Measurements from ENCODE around the gene SLC2A5.

DNA sequence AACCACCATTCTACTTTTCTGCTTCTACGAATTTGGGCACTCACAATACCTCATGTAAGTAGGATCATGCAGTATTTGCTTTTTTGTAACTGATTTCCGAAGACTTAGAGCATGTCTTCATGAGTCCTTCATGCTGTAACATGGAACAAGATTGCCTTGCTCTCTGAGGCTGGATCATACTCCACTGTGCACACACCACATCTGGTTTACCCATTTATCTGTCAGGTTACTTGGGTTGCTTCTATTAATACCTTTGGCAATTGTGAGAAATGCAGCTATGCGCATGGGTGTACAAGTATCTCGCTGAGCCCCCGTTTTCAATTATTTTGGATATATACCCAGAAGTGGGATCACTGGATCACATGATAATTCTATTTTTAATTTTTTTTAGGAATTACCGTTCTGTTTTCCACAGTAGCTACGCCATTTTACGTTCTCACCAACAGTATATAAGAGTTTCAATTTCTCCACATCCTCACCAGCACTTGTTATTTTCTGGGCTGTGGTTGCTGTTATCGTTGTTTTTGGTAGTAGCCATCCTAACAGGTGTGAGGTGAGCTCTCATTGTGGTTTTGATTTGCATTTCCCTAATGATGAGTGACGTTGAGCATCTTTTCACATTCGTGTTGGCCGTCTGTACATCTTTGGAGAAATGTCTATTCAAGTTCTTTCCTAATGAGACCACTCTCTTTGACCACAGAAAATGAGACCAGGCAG is 10.7 kb upstream of the SLC2A5 start:
- no peak for TF ChIP-seq POLR2A (IDR thresholded peaks at IDR 0.05; ENCODE audit: low read depth, low read length)
- TF ChIP-seq EZH2 (IDR thresholded peaks at IDR 0.05; ENCODE audit: borderline replicate concordance, low read depth, low read length, severe bottlenecking): no peak
- no peak for TF ChIP-seq CTCF (IDR thresholded peaks at IDR 0.05; ENCODE audit: extremely low read depth in 1 of 2, insufficient read depth in 1 of 2, low read depth in 1 of 2, low read length in 2 of 2)

Measured in endothelial cell of umbilical vein (primary cell).